ENCODE data around the gene PARM1. TPM values are rescaled to one million over a fixed set of nuclear protein-coding genes. Genes with fewer than 3 reads are reported as not detected.

Gene PARM1
- total RNA-seq, 1 donor from 2014 or later = 78.0 TPM

GRCh38 chr4:74932010-74932409 is 906 bp upstream of the PARM1 start:
- intact Hi-C loops (cut with DNase I) = no loop called here
- ATAC-seq (no peak), DNase-seq (no peak)
- Histone ChIP-seq H3K9me3 (no peaks in the 10 kb centered on the region), H3K36me3 (no peaks in the 10 kb centered on the region), H3K27ac (no peak overlapping the region), H3K4me1 (peaks cover 10% of the 10 kb centered on the region), H3K27me3 (peaks cover 25% of the 10 kb centered on the region), H3K4me3 (no peak overlapping the region)
- TF ChIP-seq, protein P1, sequence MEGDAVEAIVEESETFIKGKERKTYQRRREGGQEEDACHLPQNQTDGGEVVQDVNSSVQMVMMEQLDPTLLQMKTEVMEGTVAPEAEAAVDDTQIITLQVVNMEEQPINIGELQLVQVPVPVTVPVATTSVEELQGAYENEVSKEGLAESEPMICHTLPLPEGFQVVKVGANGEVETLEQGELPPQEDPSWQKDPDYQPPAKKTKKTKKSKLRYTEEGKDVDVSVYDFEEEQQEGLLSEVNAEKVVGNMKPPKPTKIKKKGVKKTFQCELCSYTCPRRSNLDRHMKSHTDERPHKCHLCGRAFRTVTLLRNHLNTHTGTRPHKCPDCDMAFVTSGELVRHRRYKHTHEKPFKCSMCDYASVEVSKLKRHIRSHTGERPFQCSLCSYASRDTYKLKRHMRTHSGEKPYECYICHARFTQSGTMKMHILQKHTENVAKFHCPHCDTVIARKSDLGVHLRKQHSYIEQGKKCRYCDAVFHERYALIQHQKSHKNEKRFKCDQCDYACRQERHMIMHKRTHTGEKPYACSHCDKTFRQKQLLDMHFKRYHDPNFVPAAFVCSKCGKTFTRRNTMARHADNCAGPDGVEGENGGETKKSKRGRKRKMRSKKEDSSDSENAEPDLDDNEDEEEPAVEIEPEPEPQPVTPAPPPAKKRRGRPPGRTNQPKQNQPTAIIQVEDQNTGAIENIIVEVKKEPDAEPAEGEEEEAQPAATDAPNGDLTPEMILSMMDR (IDR thresholded peaks at IDR 0.05) = no peak

- H3K27ac ChIP-seq = peak overlapping the region; percentile 81
- DNase-seq = peak; percentile 67
- peak; percentile 2 for ATAC-seq
- no peaks in the 10 kb centered on the region for H3K36me3 ChIP-seq
- peaks cover 10% of the 10 kb centered on the region for H3K4me1 ChIP-seq
- TF ChIP-seq, protein P1 (IDR thresholded peaks at IDR 0.05) = no peak
- intact Hi-C loops (cut with DNase I) = no loop called here
- H3K9me3 ChIP-seq = no peaks in the 10 kb centered on the region
- peaks cover 25% of the 10 kb centered on the region for H3K27me3 ChIP-seq
- H3K4me3 ChIP-seq = peak overlapping the region; percentile 65
Measured at GRCh38 chr4:74933562-74934015, 673 bp downstream of the PARM1 start.

DNA sequence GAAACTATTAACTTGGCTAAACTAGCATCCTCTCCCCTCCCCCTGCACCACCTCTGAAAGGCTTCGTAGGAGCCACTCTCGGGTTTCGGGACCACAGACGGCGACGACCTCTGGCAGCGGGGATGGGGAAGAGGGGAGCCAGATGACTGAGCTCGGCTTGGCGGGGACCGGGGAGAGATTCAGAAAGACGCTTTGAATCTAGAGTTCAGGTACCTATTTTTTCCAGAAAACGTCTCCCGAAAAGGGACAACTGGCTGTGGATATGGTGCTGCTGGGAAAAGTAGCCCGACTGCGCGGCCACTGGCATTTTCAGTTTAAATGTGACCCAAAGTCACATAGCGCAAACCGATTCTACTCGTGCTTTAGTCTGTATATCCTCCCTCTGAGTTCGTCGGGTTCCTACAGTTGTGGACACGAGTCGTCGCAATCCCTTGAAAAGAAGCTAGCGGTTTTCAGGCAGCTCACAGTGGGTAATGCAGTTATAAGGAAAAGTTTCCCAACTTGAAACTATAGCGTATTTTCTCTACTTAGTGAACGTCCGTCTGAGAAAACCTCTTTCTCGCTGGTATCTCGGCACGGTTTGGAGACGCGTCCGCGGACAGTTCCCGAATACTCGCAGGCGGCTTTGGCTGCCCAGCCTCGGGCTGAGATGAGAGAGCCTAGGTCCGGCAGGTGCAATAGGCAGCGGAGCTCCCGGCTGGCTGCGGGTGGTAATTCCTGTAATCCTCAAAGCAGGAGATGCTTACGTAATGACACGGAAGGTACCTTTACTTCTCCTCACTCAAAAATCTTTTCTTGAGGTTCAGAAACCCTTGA is 1.3 kb downstream of the PARM1 start:
- ATAC-seq (peak; percentile 68), DNase-seq (peak; percentile 83)
- Histone ChIP-seq H3K36me3 (no peaks in the 10 kb centered on the region), H3K4me1 (peaks cover 10% of the 10 kb centered on the region), H3K27ac (peak overlapping the region; percentile 81), H3K4me3 (peak overlapping the region; percentile 65), H3K27me3 (peaks cover 25% of the 10 kb centered on the region), H3K9me3 (no peaks in the 10 kb centered on the region)
- intact Hi-C loops (cut with DNase I) = no loop called here
- TF ChIP-seq, protein P1 (IDR thresholded peaks at IDR 0.05) = no peak

- DNase-seq = no peak
- TF ChIP-seq, protein P1 (IDR thresholded peaks at IDR 0.05) = no peak
- Histone ChIP-seq H3K36me3 (no peaks in the 10 kb centered on the region), H3K4me1 (peaks cover 10% of the 10 kb centered on the region), H3K27me3 (peaks cover 25% of the 10 kb centered on the region), H3K27ac (no peak overlapping the region), H3K4me3 (peak overlapping the region; percentile 65), H3K9me3 (no peaks in the 10 kb centered on the region)
- no peak for ATAC-seq
- intact Hi-C loops (cut with DNase I) = no loop called here
Measured at GRCh38 chr4:74934888-74935287, 2.0 kb downstream of the PARM1 start.

DNA sequence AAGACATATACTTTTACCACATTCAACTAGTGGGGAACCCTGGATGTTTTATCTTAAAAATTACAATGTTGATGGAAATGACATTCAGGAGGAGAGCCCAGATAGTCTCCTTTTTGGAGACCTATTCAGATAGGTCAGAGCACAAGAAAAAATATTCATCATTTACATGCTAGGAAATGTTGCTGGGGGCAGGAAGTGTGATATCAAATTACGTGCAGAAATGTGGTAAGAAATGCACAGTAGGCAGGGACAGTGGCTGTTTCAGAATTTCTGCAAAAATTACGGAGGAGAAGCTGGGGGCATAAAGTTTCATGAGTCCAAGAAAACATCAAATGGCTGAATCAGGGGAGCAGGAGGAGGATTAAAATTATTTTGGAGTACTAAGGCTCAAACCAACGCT is 8.2 kb downstream of the PARM1 start:
- H3K27ac ChIP-seq = no peak overlapping the region
- TF ChIP-seq, protein P1 (IDR thresholded peaks at IDR 0.05) = no peak
- intact Hi-C loops (cut with DNase I) = no loop called here
- H3K9me3 ChIP-seq = no peaks in the 10 kb centered on the region
- H3K36me3 ChIP-seq = no peaks in the 10 kb centered on the region
- ATAC-seq = no peak
- no peak for DNase-seq
- no peaks in the 10 kb centered on the region for H3K4me1 ChIP-seq
- no peaks in the 10 kb centered on the region for H3K27me3 ChIP-seq
- H3K4me3 ChIP-seq = no peak overlapping the region
